ENCODE data around the gene KCNK18.

KCNK18 gene

GRCh38 chr10:117249493-117250093 is 52.3 kb downstream of the KCNK18 start (continued):
- TF ChIP-seq, protein P1, sequence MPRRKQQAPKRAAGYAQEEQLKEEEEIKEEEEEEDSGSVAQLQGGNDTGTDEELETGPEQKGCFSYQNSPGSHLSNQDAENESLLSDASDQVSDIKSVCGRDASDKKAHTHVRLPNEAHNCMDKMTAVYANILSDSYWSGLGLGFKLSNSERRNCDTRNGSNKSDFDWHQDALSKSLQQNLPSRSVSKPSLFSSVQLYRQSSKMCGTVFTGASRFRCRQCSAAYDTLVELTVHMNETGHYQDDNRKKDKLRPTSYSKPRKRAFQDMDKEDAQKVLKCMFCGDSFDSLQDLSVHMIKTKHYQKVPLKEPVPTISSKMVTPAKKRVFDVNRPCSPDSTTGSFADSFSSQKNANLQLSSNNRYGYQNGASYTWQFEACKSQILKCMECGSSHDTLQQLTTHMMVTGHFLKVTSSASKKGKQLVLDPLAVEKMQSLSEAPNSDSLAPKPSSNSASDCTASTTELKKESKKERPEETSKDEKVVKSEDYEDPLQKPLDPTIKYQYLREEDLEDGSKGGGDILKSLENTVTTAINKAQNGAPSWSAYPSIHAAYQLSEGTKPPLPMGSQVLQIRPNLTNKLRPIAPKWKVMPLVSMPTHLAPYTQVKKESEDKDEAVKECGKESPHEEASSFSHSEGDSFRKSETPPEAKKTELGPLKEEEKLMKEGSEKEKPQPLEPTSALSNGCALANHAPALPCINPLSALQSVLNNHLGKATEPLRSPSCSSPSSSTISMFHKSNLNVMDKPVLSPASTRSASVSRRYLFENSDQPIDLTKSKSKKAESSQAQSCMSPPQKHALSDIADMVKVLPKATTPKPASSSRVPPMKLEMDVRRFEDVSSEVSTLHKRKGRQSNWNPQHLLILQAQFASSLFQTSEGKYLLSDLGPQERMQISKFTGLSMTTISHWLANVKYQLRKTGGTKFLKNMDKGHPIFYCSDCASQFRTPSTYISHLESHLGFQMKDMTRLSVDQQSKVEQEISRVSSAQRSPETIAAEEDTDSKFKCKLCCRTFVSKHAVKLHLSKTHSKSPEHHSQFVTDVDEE (CRISPR knock-in tag; IDR thresholded peaks at IDR 0.05) = no peak
- no peak for TF ChIP-seq CSDC2 (CRISPR knock-in tag; IDR thresholded peaks at IDR 0.05)

DNA sequence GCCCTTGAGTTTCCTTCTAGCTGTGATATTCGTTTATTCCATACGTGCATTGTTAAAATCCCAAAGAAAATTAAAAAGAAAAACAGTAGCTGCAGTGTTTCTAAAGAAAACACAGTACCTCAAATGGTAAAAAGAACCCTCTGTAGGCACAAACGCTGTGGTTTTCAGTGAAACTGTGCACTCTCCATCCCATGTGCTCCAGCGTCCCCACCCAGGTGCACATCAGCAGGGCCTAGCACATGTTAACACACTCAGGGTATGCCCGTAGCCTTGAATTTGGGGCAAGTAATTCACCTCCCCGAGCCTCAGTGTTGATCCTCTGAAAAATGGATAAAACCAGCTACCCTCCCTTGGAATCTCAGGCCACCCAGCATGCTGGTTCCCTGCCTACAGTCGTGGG is 53.1 kb downstream of the KCNK18 start:
- ATAC-seq = no peak
- no peak for TF ChIP-seq ZFP3 (CRISPR knock-in tag; IDR thresholded peaks at IDR 0.05)
- TF ChIP-seq, protein P2, sequence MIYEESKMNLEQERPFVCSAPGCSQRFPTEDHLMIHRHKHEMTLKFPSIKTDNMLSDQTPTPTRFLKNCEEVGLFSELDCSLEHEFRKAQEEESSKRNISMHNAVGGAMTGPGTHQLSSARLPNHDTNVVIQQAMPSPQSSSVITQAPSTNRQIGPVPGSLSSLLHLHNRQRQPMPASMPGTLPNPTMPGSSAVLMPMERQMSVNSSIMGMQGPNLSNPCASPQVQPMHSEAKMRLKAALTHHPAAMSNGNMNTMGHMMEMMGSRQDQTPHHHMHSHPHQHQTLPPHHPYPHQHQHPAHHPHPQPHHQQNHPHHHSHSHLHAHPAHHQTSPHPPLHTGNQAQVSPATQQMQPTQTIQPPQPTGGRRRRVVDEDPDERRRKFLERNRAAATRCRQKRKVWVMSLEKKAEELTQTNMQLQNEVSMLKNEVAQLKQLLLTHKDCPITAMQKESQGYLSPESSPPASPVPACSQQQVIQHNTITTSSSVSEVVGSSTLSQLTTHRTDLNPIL (CRISPR knock-in tag; IDR thresholded peaks at IDR 0.05; ENCODE audit: low read depth) = no peak
- TF ChIP-seq ZNF70 (CRISPR knock-in tag; IDR thresholded peaks at IDR 0.05) = no peak
- TF ChIP-seq ZNF8 (CRISPR knock-in tag; IDR thresholded peaks at IDR 0.05) = no peak
- TF ChIP-seq GLIS3 (CRISPR knock-in tag; IDR thresholded peaks at IDR 0.05) = no peak
- TF ChIP-seq, protein P1 (CRISPR knock-in tag; IDR thresholded peaks at IDR 0.05) = no peak
- no peak for TF ChIP-seq ARNTL (CRISPR knock-in tag; IDR thresholded peaks at IDR 0.05; ENCODE audit: borderline replicate concordance, low read depth)
- no peak for TF ChIP-seq ZC3H10 (CRISPR knock-in tag; IDR thresholded peaks at IDR 0.05)
- no peak for TF ChIP-seq POU6F1 (CRISPR knock-in tag; IDR thresholded peaks at IDR 0.05; ENCODE audit: borderline replicate concordance, low read depth)
- no peak for TF ChIP-seq ZFP30 (CRISPR knock-in tag; IDR thresholded peaks at IDR 0.05)
- TF ChIP-seq ISL1 (CRISPR knock-in tag; IDR thresholded peaks at IDR 0.05) = no peak
- TF ChIP-seq TCF4 (CRISPR knock-in tag; IDR thresholded peaks at IDR 0.05; ENCODE audit: borderline replicate concordance) = no peak
- TF ChIP-seq PPARA (CRISPR knock-in tag; IDR thresholded peaks at IDR 0.05; ENCODE audit: borderline replicate concordance) = no peak
- TF ChIP-seq ESRRG (CRISPR knock-in tag; IDR thresholded peaks at IDR 0.05) = no peak
- TF ChIP-seq TOX (CRISPR knock-in tag; IDR thresholded peaks at IDR 0.05; ENCODE audit: borderline replicate concordance) = no peak
- TF ChIP-seq RARB (CRISPR knock-in tag; IDR thresholded peaks at IDR 0.05) = no peak
- TF ChIP-seq CSRNP3 (CRISPR knock-in tag; IDR thresholded peaks at IDR 0.05) = no peak
- TF ChIP-seq BACH2 (CRISPR knock-in tag; IDR thresholded peaks at IDR 0.05; ENCODE audit: borderline replicate concordance) = no peak

- no peak for ATAC-seq
- no peak for TF ChIP-seq ISL1 (CRISPR knock-in tag; IDR thresholded peaks at IDR 0.05)
- no peak for TF ChIP-seq TCF4 (CRISPR knock-in tag; IDR thresholded peaks at IDR 0.05; ENCODE audit: borderline replicate concordance)
- TF ChIP-seq ESRRG (CRISPR knock-in tag; IDR thresholded peaks at IDR 0.05) = no peak
- TF ChIP-seq, protein P2 (CRISPR knock-in tag; IDR thresholded peaks at IDR 0.05; ENCODE audit: low read depth) = no peak
- no peak for TF ChIP-seq PPARA (CRISPR knock-in tag; IDR thresholded peaks at IDR 0.05; ENCODE audit: borderline replicate concordance)
- TF ChIP-seq ARNTL (CRISPR knock-in tag; IDR thresholded peaks at IDR 0.05; ENCODE audit: borderline replicate concordance, low read depth) = no peak
- TF ChIP-seq ZNF565 (CRISPR knock-in tag; conservative IDR thresholded peaks at IDR 0.05; ENCODE audit: low read depth) = no peak
- TF ChIP-seq RARB (CRISPR knock-in tag; IDR thresholded peaks at IDR 0.05) = no peak
- no peak for TF ChIP-seq ZFP3 (CRISPR knock-in tag; IDR thresholded peaks at IDR 0.05)
- no peak for TF ChIP-seq GLIS3 (CRISPR knock-in tag; IDR thresholded peaks at IDR 0.05)
- TF ChIP-seq BACH2 (CRISPR knock-in tag; IDR thresholded peaks at IDR 0.05; ENCODE audit: borderline replicate concordance) = no peak
- TF ChIP-seq TOX (CRISPR knock-in tag; IDR thresholded peaks at IDR 0.05; ENCODE audit: borderline replicate concordance) = no peak
- no peak for TF ChIP-seq OSR1 (CRISPR knock-in tag; IDR thresholded peaks at IDR 0.05)
- TF ChIP-seq CSDC2 (CRISPR knock-in tag; IDR thresholded peaks at IDR 0.05) = no peak
Measured at GRCh38 chr10:117253908-117254307, 56.6 kb downstream of the KCNK18 start.
